Measurements from ENCODE around the gene PPFIA4.

The PPFIA4 gene

GRCh38 chr1:203038217-203038741, 12.0 kb downstream of the PPFIA4 start:
- TF ChIP-seq SUZ12 (IDR thresholded peaks at IDR 0.05; ENCODE audit: extremely low read depth, insufficient read depth, insufficient read length) = no peak
- no peak for TF ChIP-seq YY1 (IDR thresholded peaks at IDR 0.05; ENCODE audit: insufficient read depth, insufficient read length)
- no peak for TF ChIP-seq ZNF274 (IDR thresholded peaks at IDR 0.05; ENCODE audit: low read depth, low read length)
- Histone ChIP-seq H3K27me3 (ENCODE audit: insufficient read depth, insufficient read length) (no peaks in the 10 kb centered on the region), H3K36me3 (ENCODE audit: insufficient read depth, insufficient read length, low read length) (no peaks in the 10 kb centered on the region), H3K4me1 (ENCODE audit: insufficient read depth, insufficient read length) (peaks cover 36% of the 10 kb centered on the region), H3K9me3 (ENCODE audit: insufficient read depth, low read length) (no peaks in the 10 kb centered on the region), H3K4me3 (ENCODE audit: insufficient read length, low read depth) (no peak overlapping the region), H3K9ac (ENCODE audit: insufficient read length, low read depth) (no peak overlapping the region)
- no peak for DNase-seq (ENCODE audit: low read depth, low spot score)

GRCh38 chr1:203038891-203039608, 12.8 kb downstream of the PPFIA4 start:
- DNase-seq (ENCODE audit: low read depth, low spot score) = peak; percentile 81
- Histone ChIP-seq H3K4me3 (ENCODE audit: insufficient read length, low read depth) (no peak overlapping the region), H3K9ac (ENCODE audit: insufficient read length, low read depth) (no peak overlapping the region), H3K36me3 (ENCODE audit: insufficient read depth, insufficient read length, low read length) (no peaks in the 10 kb centered on the region), H3K4me1 (ENCODE audit: insufficient read depth, insufficient read length) (peaks cover 36% of the 10 kb centered on the region), H3K27me3 (ENCODE audit: insufficient read depth, insufficient read length) (no peaks in the 10 kb centered on the region), H3K9me3 (ENCODE audit: insufficient read depth, low read length) (no peaks in the 10 kb centered on the region)
- TF ChIP-seq SUZ12 (IDR thresholded peaks at IDR 0.05; ENCODE audit: extremely low read depth, insufficient read depth, insufficient read length) (no peak), ZNF274 (IDR thresholded peaks at IDR 0.05; ENCODE audit: low read depth, low read length) (no peak), YY1 (IDR thresholded peaks at IDR 0.05; ENCODE audit: insufficient read depth, insufficient read length) (no peak)

GRCh38 chr1:203039609-203040512, 13.6 kb downstream of the PPFIA4 start:
- no peak overlapping the region for H3K4me3 ChIP-seq (ENCODE audit: insufficient read length, low read depth)
- TF ChIP-seq ZNF274 (IDR thresholded peaks at IDR 0.05; ENCODE audit: low read depth, low read length) (no peak), SUZ12 (IDR thresholded peaks at IDR 0.05; ENCODE audit: extremely low read depth, insufficient read depth, insufficient read length) (no peak), YY1 (IDR thresholded peaks at IDR 0.05; ENCODE audit: insufficient read depth, insufficient read length) (no peak)
- H3K4me1 ChIP-seq (ENCODE audit: insufficient read depth, insufficient read length) = peaks cover 36% of the 10 kb centered on the region
- no peaks in the 10 kb centered on the region for H3K9me3 ChIP-seq (ENCODE audit: insufficient read depth, low read length)
- no peaks in the 10 kb centered on the region for H3K36me3 ChIP-seq (ENCODE audit: insufficient read depth, insufficient read length, low read length)
- no peaks in the 10 kb centered on the region for H3K27me3 ChIP-seq (ENCODE audit: insufficient read depth, insufficient read length)
- H3K9ac ChIP-seq (ENCODE audit: insufficient read length, low read depth) = no peak overlapping the region
- peak; percentile 64 for DNase-seq (ENCODE audit: low read depth, low spot score)

DNA sequence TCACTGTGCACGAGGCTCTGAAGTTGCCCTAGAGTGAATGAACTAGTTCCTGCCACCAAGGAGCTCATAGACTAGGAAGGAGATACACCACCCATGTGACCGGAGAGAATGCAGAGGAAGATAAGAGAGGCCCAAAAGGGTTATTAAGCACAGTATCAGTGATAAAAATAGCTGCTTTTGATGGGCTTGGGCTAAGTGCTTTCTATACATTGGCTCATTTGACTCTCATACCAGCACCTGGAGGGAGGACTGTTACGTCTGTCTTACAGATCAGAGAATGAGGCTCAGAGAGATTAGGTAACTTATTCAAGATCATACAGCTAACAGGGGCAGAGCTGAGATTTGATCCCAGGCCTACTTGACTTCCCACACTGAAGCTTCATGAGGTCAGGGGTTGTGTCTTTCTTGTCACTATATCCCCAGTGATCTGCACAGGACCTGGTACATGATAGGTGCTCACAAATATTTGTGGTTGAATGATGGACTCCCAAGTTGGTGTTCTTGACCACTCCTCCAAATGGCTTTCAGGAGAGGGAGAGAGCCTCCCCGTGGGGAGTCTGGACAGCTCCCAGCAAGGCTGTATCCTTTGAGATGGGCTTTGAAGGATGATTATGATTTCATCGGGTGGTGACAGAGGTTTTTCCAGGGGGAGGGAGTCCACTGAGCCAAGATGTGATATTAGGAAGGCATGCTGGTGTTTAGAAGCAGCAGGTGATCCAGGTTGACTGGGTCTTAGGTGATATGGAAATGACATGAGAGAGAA, 14.4 kb downstream of the PPFIA4 start:
- H3K36me3 ChIP-seq (ENCODE audit: insufficient read depth, insufficient read length, low read length) = peaks cover 1% of the 10 kb centered on the region
- DNase-seq (ENCODE audit: low read depth, low spot score) = no peak
- no peak overlapping the region for H3K9ac ChIP-seq (ENCODE audit: insufficient read length, low read depth)
- H3K27me3 ChIP-seq (ENCODE audit: insufficient read depth, insufficient read length) = no peaks in the 10 kb centered on the region
- no peak overlapping the region for H3K4me3 ChIP-seq (ENCODE audit: insufficient read length, low read depth)
- peaks cover 29% of the 10 kb centered on the region for H3K4me1 ChIP-seq (ENCODE audit: insufficient read depth, insufficient read length)
- H3K9me3 ChIP-seq (ENCODE audit: insufficient read depth, low read length) = no peaks in the 10 kb centered on the region
- TF ChIP-seq YY1 (IDR thresholded peaks at IDR 0.05; ENCODE audit: insufficient read depth, insufficient read length) (no peak), SUZ12 (IDR thresholded peaks at IDR 0.05; ENCODE audit: extremely low read depth, insufficient read depth, insufficient read length) (no peak), ZNF274 (IDR thresholded peaks at IDR 0.05; ENCODE audit: low read depth, low read length) (no peak)

DNA sequence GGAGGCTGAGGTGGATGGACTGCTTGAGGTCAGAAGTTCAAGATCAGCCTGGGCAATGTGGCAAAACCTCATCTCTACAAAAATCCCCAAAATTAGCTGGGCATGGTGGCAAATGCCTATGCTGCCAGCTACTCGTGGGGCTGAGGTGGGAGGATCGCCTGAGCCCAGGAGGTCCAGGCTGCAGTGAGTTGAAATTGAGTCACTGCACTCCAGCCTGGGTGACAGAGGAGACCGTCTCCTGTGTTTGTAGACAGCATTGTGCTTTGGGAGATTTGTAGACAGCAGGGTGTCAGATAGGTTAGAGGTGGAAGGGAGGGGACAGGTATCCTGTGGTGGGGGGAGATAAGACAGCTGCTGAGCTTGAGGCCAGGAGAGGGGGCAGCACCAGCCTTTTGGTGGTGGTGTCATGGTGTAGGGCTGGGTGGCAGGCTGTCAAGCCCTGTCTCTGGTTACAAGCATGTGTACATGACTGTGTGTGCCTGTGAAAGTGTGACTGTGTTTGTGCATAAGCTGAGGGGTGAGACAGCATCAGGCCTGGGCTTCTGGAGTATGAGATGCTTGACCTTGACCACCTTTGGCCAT, 15.2 kb downstream of the PPFIA4 start:
- H3K4me1 ChIP-seq (ENCODE audit: insufficient read depth, insufficient read length) = peaks cover 21% of the 10 kb centered on the region
- no peak overlapping the region for H3K9ac ChIP-seq (ENCODE audit: insufficient read length, low read depth)
- TF ChIP-seq SUZ12 (IDR thresholded peaks at IDR 0.05; ENCODE audit: extremely low read depth, insufficient read depth, insufficient read length) (no peak), YY1 (IDR thresholded peaks at IDR 0.05; ENCODE audit: insufficient read depth, insufficient read length) (no peak), ZNF274 (IDR thresholded peaks at IDR 0.05; ENCODE audit: low read depth, low read length) (no peak)
- no peak overlapping the region for H3K4me3 ChIP-seq (ENCODE audit: insufficient read length, low read depth)
- no peaks in the 10 kb centered on the region for H3K9me3 ChIP-seq (ENCODE audit: insufficient read depth, low read length)
- H3K27me3 ChIP-seq (ENCODE audit: insufficient read depth, insufficient read length) = no peaks in the 10 kb centered on the region
- H3K36me3 ChIP-seq (ENCODE audit: insufficient read depth, insufficient read length, low read length) = peaks cover 6% of the 10 kb centered on the region
- DNase-seq (ENCODE audit: low read depth, low spot score) = no peak

DNA sequence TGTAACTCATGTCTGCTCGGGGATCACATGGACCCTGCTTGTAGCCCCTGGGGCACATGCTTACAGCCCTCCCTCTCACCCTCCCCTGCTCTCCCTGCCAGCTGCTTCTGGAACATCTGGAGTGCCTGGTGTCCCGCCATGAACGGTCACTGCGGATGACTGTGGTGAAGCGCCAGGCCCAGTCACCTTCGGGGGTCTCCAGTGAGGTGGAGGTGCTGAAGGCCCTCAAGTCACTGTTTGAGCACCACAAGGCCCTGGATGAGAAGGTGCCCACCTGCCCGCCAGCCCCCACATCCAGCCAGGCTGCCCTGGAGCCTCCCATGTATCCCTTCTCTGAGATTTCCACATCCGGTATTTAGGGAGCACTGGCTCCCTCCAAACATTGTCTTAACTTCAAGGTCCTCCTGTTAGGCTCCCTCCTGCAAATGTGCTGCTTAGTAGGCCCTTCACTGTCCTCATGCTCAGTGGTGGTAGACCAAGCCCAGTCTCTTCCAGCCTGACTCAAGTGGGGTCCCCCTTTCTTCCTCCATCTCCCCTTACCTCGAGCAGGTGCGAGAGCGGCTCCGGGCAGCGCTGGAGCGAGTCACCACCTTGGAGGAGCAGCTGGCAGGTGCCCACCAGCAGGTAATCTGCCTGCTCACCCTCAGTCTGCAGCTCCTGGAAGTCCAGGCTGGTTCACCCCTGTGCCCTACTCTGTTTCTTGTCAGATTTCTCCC, 17.7 kb downstream of the PPFIA4 start:
- H3K9ac ChIP-seq (ENCODE audit: insufficient read length, low read depth) = no peak overlapping the region
- DNase-seq (ENCODE audit: low read depth, low spot score) = no peak
- H3K36me3 ChIP-seq (ENCODE audit: insufficient read depth, insufficient read length, low read length) = peaks cover 6% of the 10 kb centered on the region
- peaks cover 19% of the 10 kb centered on the region for H3K4me1 ChIP-seq (ENCODE audit: insufficient read depth, insufficient read length)
- H3K27me3 ChIP-seq (ENCODE audit: insufficient read depth, insufficient read length) = no peaks in the 10 kb centered on the region
- H3K4me3 ChIP-seq (ENCODE audit: insufficient read length, low read depth) = no peak overlapping the region
- H3K9me3 ChIP-seq (ENCODE audit: insufficient read depth, low read length) = no peaks in the 10 kb centered on the region
- TF ChIP-seq ZNF274 (IDR thresholded peaks at IDR 0.05; ENCODE audit: low read depth, low read length) (no peak), SUZ12 (IDR thresholded peaks at IDR 0.05; ENCODE audit: extremely low read depth, insufficient read depth, insufficient read length) (no peak), YY1 (IDR thresholded peaks at IDR 0.05; ENCODE audit: insufficient read depth, insufficient read length) (no peak)
